ENCODE measurements around the gene NCAN.
"Not testable (repeated sequence)": the region's sequence is repeated elsewhere in the genome, so short reads cannot be mapped to it uniquely, and the experiment has no call there.

The NCAN gene

DNA sequence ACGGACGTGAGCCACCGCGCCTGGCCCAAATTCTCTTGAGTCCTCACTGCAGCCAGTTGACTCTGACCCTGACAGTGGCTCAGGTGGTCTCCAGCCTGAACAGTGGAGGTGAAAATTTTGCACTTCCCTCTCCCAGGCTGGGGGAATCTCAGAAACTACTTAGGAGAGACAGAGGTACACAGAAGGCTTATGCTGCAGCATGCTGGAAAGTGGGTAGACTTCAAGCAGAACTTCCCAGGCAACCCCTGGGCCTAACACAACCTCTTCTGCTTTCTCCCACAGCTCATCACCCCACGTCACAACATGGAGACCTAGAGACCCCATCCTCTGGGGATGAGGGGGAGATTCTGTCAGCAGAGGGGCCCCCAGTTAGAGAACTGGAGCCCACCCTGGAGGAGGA, 14.4 kb downstream of the NCAN start:
- DNase-seq: no peak

DNA sequence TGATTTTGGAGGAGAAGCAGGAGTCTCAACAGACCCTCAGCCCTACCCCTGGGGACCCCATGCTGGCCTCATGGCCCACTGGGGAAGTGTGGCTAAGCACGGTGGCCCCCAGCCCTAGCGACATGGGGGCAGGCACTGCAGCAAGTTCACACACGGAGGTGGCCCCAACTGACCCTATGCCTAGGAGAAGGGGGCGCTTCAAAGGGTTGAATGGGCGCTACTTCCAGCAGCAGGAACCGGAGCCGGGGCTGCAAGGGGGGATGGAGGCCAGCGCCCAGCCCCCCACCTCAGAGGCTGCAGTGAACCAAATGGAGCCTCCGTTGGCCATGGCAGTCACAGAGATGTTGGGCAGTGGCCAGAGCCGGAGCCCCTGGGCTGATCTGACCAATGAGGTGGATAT, 14.9 kb downstream of the NCAN start:
- no peak for DNase-seq

DNA sequence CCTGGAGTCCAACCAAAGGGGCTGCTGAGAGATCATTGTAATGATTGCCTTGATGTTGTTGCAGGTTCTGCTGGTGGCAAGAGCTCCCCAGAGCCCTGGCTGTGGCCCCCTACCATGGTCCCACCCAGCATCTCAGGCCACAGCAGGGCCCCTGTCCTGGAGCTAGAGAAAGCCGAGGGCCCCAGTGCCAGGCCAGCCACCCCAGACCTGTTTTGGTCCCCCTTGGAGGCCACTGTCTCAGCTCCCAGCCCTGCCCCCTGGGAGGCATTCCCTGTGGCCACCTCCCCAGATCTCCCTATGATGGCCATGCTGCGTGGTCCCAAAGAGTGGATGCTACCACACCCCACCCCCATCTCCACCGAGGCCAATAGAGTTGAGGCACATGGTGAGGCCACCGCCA, 15.5 kb downstream of the NCAN start:
- DNase-seq: no peak

DNA sequence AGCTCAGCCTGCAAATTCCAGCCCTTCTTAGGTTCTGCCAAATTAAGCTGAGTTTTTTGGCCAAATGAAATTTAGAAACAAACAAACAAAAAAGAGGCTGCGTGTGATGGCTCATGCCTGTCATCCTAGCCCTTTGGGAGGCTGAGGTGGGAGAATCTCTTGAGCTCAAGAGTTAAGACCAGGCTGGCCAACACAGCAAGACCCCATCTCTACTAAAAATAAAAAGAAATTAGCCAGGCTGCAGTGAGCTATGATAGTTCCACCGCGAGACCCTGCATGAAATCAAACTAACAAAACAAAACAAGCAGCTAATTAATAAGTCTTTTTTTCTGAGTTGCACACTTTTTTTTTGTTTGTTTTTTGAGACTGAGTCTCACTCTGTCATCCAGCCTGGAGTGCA, 17.9 kb downstream of the NCAN start:
- no peak for DNase-seq

DNA sequence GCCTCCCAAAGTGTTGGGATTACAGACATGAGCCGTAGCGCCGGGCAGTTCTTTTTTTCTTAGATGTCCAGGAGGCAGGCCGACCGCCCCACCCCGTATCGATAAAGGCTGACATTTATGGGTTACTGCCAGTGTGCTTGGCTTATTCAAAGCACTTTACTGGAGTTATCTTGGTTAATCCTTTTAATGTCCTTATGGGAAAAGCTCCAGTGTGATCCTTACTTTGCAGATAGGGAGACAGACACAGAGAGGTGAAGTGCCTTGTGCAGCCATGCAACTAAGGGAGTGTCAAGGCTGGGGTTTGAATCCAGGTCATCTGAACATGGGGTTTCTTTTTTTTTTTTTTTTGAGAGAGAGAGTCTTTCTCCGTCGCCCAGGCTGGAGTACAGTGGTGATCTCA, 19.2 kb downstream of the NCAN start:
- DNase-seq: no peak

DNA sequence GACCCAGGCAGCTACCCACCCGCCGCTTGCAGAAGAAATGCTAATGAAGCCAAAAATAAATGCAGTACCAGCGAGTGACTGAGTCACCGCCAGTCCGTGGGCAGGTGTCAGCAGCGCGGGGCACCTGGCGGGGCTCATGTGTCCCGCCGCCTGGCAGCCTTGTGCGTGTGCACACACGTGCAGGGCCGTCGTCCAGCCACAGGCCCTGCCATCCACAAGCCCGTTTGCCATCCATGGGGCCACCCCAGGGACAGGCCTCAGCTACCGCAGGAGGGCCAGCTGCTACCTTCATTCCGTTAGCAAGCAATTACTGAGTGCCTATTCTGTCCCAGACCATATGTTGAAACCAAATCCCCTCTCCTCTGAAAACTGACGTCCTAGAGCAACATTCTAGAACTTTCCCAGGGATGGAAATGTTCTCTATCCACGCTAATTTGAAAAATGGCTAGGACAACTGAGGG, 20.5 kb downstream of the NCAN start:
- DNase-seq: no peak

DNA sequence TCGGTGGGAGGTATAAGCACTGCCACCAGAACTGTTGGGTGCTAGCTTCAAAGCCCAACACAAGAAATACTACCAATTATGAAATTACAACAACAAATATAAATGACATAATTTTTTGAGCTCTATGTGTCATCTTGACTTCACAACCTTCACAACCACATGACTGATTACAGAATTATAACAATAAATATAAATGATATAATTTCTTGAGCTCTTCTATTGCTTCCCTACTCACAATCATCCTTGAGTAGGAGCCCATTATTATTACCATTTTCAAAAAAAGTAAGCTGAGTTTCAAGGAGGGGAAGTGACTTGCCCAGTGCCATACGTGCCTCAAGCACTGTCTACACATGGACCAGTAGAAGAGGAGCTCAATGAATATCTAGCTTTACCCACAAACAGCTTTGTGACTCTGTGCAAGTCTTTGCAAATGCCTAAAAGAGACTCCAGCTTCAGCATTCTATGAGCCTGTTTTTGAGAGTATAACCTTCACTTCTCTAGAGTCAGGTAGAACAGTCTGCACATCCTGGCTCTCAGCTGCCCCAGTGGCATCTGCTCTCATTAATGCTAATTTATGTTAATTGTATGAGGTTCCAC, 22.6 kb downstream of the NCAN start:
- DNase-seq: no peak

DNA sequence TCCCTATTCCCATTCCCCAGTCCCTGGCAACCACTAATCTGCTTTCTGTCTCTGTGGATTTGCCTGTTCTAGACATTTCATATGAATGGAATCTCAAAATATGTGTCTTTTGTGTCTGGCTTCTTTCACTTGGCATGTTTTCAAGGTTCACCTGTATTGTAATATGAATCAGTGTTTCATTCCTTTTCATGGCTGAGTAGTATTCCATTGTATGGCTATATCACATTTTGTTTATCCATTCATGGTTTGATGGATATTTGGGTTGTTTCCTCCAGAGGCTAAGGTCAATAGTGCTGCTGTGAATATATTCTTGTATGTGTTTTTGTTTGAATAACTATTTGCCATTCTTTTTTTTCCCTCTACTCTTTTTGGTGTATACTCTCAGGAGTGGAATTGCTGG, 24.4 kb downstream of the NCAN start:
- DNase-seq: no peak

DNA sequence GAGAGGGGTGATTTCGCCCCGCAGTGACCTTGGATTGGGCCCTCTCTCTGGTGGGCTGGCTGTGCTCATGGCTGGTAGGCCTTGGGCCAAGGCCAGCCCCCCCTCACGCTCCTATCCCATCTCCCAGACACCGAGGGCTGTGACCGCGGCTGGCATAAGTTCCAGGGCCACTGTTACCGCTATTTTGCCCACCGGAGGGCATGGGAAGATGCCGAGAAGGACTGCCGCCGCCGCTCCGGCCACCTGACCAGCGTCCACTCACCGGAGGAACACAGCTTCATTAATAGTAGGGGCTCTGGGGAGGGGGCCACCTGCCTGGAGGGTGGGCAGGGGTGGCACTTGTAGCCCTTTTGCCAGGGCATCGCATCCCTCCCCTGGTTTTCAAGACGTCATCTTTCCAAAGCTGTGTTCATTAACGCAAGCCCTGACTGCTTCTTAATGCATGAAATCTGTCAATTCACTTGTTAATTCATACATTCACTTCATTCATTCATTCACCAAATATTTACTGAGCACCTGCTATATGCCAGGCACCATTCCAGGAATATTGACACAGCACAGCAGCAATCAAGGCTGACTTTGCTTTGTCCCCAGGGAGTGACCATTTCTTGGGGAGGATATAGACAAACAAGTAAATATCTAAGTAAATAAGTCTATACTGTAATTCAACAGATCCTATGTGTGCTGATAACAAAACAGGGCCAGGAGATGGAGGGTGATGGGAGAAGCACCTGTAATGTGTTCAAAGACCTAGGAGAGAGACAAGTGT, 26.6 kb downstream of the NCAN start:
- DNase-seq: no peak

DNA sequence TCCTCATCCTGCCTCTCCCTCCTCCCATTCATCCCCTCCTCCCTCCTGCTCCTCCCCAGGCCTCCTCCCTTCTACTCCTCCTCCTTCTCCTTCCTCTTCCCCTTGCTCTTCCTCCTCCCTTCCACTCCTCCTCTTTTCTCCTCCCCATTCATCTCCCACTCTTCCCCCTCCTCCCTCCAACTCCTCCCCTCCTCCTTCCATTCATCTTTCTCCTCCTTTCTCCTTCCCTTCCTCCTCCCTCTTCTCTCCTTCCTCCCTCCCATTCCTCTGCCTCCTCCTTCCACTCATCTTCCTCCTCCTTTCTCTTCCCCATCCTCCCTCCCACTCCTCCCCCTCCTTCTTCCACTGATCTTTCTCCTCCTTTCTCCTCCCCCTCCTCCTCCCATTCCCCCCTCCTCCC, 27.9 kb downstream of the NCAN start:
- DNase-seq: no peak

DNA sequence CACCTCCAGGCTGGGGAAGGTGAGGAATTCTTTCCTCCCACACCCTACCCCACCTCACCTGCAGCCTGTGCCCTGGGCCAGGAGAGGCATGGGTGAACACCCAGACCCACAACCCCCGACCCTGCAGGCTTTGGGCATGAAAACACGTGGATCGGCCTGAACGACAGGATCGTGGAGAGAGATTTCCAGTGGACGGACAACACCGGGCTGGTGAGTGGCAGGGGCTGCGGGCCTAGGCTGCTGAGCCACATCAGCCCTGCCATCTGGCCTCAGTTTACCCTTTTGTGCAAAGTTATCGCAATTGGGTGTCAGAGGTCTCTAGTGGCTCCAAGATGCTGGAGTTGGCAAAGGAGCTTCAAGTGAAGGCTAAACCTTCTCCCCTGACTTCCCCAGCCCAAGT, 28.7 kb downstream of the NCAN start:
- DNase-seq: no peak

DNA sequence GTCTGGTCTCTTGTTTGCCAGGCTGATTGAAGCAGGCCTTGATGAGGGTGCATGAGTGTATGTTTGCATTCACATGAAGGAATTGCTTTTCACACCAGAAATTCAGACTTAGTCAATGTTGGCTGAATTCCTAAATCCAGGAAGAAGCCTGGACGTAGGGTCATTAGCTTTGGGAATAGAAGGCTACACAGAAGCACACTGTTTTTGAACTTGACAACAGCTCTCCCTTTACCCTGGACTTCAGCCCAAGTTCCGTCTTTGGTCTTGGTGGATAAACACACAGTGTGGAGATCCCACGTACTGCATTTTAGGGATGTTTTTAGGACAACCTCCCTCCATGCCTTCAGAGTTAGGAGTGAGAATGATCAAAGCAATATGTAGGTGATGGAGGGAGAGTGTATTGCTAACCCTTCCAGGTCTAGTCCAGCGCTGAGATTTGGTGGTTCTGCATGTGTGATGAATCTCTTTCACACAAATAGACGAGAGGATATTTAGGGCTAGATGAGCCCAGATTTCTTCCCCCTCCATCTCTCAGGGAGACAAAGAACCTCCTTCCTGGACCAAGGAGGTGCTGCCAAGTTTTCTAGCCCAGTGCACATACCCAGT, 38.5 kb downstream of the NCAN start:
- DNase-seq: no peak

DNA sequence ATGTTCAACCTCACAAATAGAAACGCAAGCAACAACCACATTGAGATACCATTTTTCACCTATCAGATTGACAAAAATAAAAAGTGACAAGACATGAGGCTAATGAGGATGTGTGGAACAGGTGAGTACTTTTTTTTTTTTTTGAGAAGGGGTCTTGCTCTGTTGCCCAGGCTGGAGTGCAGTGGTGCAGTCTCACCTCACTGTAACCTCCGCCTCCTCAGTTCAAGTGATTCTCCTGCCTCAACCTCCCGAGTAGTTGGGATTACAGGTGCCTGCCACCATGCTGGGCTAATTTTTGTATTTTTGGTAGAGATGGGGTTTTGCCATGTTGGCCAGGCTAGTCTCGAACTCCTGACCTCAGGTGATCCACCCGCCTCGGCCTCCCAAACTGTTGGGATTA, 41.7 kb downstream of the NCAN start:
- DNase-seq: not testable (repeated sequence)

DNA sequence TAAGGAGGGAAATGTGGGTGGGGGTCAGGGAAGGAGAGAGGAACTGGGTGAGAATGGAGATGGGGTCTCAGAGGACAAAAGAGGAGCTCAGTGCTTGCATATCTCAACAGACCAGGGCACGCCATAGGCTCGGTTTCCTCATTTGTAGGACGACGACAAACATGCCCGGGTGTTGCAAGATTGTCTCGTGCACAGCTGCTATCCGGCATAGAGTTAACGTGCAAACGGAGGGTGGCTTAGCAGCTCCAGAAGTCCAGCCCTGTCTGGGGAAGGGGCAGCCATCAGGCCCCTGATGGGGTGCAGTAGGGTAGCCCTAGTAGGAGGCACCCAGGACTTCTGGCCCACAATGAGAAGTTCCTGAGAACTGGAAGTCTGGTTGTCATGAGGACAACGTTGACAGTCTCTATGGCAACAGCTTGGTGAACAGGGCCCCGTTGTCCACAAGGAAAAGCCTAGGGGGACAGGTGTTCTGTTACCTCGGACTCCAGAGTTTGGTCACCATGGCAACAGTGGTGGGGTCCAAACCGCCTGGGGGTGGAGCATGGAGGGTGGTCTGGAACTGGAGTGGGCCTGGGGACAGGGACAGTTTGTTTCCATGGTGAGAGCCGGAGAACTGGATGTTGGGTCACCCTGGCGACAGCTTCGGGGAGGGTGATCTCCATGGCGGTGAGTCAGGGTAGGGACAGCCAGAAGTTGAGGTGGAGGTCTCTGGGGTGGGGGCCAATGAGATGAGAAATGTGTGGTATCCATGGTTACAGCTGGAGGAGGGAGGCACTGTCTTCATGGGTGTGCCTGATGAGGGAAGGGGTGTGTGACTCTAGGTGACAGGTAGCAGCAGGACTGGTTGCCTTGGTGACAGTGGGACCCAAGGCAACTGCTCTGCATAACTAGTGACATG, 44.6 kb downstream of the NCAN start:
- DNase-seq: peak; percentile 48

DNA sequence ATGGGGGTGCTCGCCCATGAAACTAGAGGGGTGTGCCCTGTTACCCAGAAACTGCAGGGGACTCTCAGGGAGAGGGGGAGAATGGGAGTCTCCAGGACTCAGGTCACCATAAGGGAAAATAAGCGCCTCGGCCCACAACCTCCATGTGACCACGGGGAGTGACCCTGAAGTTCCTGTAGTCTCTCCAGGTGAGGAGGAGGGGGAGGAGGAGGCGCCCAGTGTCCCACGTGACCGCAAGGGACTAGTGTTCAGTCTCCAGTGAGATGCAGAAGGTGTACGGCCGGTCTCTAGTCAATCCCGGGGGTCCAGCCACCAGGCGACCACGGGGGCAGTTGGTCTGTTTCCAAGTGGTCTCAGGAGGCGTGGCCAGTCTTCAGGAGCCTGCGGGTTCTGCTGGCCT, 45.4 kb downstream of the NCAN start:
- DNase-seq: no peak

DNA sequence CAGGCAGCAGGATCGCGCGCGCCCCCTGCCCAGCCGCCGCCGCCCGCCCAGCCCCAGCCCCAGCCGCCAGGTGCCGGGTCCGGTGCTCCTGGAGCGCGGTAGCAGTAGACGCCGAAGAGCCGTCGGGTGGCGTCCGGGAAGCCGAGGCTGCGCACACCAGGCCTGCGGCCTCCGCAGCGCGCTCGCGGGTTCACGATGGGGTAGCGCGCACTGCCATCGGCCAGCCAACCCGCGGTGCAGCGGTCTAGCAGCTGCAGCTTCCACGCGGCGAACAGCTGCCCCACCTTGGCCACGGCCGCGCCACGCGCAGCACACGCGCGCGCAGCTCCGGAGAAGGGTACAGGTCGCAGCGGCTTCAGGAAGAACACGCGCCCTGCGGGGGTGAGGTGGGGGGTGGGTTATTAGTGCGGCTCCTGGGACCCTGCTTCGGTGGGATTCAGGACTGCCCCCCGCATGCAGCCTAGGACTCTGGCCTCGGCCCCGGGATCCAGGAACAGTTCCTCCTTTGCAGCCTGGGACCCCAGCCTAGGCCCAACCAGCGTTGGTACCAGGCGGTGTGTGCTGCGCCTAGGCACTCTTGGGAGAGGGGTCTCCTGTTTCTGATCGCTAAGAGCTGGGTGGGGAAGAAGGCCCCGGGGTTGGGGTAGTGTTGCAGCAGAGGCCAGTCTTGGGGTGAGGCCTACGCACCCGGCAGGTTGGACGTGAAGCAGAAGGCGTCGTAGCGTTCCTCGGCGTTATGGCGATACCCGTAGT, 46.3 kb downstream of the NCAN start:
- DNase-seq: no peak

DNA sequence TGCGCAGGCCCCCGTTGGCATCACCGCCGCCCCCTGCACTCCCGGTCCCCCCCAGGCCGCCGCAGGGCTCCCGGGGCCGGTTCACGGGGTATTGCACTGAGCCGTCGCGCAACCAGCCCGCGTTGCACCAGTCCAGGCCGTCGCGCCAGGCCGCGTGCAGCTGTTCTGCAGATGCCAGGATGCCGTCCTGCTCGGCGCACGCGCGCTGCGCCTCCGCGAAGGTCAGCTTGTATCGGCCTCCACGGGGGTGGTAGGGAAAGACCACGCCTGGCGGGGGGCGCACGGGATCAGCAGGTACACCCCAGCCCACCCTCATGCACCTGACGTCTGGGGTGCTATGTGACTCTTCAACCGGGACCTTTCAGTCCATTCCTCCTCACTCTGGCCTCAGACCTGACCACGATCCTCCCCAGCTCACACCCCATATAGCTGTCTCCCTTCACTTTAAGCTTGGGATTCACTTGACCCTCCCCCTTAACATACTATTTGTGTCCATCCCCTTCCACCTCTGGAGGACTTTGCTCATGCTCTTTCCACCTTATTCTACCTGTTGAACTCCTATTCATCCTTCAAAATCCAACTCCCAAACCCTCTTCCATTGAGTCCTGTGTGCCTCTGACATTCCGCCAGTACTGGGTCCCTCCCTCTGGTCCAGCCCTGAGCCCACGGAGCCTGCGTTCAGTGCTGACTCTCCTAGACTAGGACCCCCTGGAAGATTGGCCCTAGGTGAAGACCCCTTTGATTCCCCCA, 47.0 kb downstream of the NCAN start:
- DNase-seq: no peak

DNA sequence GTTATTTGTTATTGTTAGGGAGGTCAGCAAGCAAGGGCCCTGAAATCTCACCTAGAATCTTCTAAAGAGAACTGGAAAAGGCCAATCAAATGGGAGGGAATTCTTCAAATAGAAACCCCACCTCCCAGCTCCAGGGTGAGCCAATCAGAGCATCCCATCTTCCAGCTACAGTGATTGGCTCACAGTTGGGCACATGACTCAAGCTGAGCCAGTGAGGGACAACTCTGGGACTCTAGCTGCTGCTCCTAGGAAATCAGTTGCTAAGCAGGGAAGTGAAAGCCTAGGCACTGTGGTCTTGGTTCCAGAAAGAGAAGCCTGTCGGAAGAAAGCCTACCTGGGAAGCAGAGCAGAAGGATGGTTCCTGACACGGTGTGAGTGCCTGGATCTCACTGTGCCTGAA, 48.0 kb downstream of the NCAN start:
- no peak for DNase-seq

DNA sequence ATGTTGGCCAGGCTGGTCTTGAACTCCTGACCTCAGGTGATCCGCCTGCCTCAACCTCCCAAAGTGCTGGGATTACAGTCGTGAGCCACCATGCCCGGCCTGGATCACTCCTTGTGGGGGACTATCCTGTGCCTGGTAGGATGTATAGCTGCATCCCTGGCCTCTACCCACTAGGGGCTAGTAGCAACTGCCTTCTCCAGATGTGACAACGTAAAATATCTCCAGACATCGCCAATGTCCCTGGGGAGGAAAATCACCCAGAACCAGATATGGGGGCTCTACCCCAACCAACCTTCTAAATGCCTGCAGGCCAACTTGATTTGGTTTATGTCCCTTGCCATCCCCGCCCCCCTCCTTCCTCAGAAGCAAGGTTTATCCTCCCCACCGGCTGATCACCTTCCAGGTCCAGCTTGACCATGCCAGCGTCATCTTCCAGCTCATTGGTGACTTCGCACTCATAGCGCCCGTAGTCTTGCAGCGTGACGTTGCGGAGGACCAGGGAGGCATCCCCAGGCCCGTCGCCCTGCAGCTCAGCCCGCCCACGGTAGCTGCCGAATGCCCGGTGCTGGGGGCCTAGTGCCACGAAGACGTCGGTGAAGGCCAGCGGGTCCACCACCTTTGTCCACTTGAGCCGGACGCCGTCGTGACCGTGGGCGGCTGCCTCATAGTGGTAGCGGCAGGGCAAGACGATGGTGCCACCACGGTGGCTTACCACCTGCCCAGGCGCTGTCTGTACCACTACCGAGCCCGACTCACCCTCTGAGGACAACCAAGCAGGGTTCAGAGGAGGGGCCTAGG, 48.9 kb downstream of the NCAN start:
- DNase-seq: no peak

DNA sequence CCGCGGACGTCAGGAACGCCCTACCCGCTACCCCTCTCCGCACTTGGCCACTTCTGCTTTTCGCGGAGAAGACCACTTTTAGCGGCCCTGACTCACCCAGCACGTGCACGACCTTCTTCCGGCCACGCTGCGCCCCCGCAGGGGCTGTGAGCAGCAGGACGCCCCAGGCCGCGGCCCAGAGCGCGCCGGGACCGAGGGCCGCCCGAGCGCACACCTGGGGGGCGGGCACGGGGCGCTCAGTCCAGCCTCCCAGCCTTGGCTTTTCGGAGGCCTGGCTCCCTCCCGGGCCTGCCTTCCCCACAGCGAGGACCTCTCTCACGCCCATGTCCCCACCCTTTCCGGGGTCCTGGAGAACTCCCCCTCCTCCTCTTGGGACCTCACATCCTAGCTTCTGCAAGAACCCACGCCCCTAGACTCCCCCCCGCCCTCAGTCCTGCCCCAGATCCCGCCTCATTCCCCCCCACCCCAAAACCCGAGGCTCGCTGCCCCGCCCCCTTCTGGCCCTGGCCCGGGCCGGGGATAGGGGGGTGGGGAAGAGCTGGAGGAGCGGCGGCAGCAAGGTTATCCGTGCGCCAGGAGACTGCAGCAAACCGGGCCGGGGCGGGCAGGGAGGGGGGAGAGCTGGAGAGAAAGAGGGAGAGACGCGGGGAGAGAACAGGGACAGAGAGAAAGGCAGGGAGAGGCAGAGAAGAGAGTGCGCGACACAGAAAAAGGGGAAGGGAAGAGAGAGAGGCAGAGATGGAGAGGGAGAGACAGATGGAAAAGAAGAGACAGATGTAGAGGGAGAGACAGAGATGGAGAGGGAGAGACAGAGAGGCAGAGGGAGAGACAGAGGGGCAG, 49.8 kb downstream of the NCAN start:
- DNase-seq: no peak
